ENCODE measurements around the gene ZCWPW1.

The ZCWPW1 gene

GRCh38 chr7:100351657-100352058 is 76.8 kb downstream of the ZCWPW1 start:
- DNase-seq = no peak

Data from activated effector memory CD4-positive, alpha-beta T cell treated with Interleukin-2 at 50 U/mL for 16 hours (primary cell).